Activated CD8-positive, alpha-beta memory T cell treated with anti-CD3 and anti-CD28 coated beads, Interleukin-2, amount 50 U/mL, for 24 hours (primary cell): ENCODE measurements around the gene UBFD1.
"Not testable (repeated sequence)": the region's sequence is repeated elsewhere in the genome, so short reads cannot be mapped to it uniquely, and the experiment has no call there.

Experiments used
- DNase-seq: peaks from one replicate; pipeline ENCODE4 v3.0.0-alpha.2; 2020; ENCODE audit errors: extremely low read depth

UBFD1 gene

GRCh38 chr16:23609929-23610328, 52.4 kb downstream of the UBFD1 start:
- DNase-seq, result no peak

GRCh38 chr16:23610905-23611304, 53.4 kb downstream of the UBFD1 start:
- not testable (repeated sequence) for DNase-seq

- no peak for DNase-seq
Measured at GRCh38 chr16:23611936-23612335, 54.4 kb downstream of the UBFD1 start.

- no peak for DNase-seq
Measured at GRCh38 chr16:23615805-23616204, 58.3 kb downstream of the UBFD1 start.
